Astrocyte of the spinal cord (primary cell): ENCODE results near the gene PIK3R3.

ENCODE experiments used
- DNase-seq: peaks from one replicate; pipeline ENCODE4 v3.0.0; 2011; ENCODE audit warnings: low read depth, low spot score
- H3K4me3 ChIP-seq: 2 replicates; pipeline ENCODE4 v1.5.1; 2011; ENCODE audit warnings: low read depth, mild to moderate bottlenecking, low read length, moderate library complexity
- CTCF ChIP-seq: IDR thresholded peaks from 2 replicates; pipeline ENCODE4 v1.5.1; 2012; ENCODE audit warnings: low read depth, mild to moderate bottlenecking, low read length, inconsistent platforms
- in situ Hi-C: cut with HindIII; loops from 2 replicates; pipeline ENCODE4 v1.10.0; 2017; ENCODE audit warnings: low sequenced_read_pairs

The PIK3R3 gene

GRCh38 chr1:46175243-46175642, 42.8 kb upstream of the PIK3R3 start:
- TF ChIP-seq CTCF: no peak
- no peak overlapping the region for H3K4me3 ChIP-seq
- no peak for DNase-seq
- in situ Hi-C loops: no loop called here

GRCh38 chr1:46174448-46175231, 42.2 kb upstream of the PIK3R3 start, which contains the start of gene TSPAN1:
TSS of gene TSPAN1 (plus strand) at chr1:46175087. CDS start at chr1:46181108, 6,021 bp downstream.
- DNase-seq: no peak
- TF ChIP-seq CTCF: no peak
- in situ Hi-C loops: no loop called here
- H3K4me3 ChIP-seq: no peak within 1 kb of the TSS

- peak; percentile 15 for DNase-seq
- no peak overlapping the region for H3K4me3 ChIP-seq
- TF ChIP-seq CTCF: no peak
- in situ Hi-C loops: no loop called here
Measured at GRCh38 chr1:46173361-46173856, 41.0 kb upstream of the PIK3R3 start.

GRCh38 chr1:46172321-46172720, 39.9 kb upstream of the PIK3R3 start:
- no peak for TF ChIP-seq CTCF
- no peak for DNase-seq
- H3K4me3 ChIP-seq: no peak overlapping the region
- in situ Hi-C loops: no loop called here

- no peak overlapping the region for H3K4me3 ChIP-seq
- in situ Hi-C loops: no loop called here
- DNase-seq: no peak
- no peak for TF ChIP-seq CTCF
Measured at GRCh38 chr1:46171871-46172270, 39.4 kb upstream of the PIK3R3 start.

- TF ChIP-seq CTCF: no peak
- in situ Hi-C loops: no loop called here
- no peak for DNase-seq
- H3K4me3 ChIP-seq: no peak overlapping the region
Measured at GRCh38 chr1:46171351-46171750, 38.9 kb upstream of the PIK3R3 start.
